ENCODE measurements around the gene SCAF4.

Gene SCAF4

GRCh38 chr21:31713115-31713514 is 18.8 kb downstream of the SCAF4 start:
- no peak for DNase-seq (ENCODE audit: low read depth)

DNA sequence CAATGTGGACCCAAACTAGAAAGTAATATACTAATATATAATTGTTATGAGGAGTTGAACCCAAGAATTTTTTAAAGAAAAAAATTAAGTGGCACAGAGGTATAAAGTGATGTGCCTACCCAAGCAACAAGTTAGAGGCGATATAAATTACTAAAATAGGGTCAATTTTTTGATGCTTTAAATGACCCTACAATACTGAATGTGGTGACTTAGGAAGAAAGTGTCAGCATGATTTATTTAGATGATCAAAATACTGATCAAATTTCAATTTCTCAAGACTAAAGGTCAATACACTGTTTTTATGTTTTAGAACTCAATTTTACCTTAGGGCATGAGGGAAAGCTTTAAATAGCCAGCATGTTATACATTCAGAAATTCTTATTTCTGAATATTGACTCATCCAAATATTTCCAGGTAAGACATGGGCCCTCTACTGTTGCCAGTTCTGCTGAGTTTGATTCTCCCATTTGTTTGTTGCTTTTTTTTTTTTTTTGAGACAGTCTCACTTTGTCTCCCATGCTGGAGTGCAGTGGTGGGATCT is 20.1 kb downstream of the SCAF4 start:
- DNase-seq (ENCODE audit: low read depth), result no peak

DNA sequence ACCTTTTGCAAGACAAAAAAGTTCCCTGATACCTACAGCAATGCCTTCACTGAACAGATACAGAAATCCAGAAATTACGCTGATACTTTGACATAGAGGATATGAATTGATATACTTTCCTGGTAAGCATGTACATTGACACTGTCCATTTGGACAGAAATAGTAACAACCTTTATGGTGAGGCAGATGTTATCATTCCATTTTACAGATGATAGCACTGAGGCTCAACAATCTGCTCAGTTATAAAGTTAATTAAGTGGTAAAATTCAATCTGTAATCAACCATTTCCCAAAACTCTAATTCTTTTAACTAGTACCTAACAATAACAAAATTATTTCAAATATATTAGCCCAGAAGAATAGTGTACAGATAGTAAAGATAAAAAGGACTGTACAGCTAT is 20.6 kb downstream of the SCAF4 start:
- no peak for DNase-seq (ENCODE audit: low read depth)

- no peak for DNase-seq (ENCODE audit: low read depth)
These were observed 21.3 kb downstream of the SCAF4 start for GRCh38 chr21:31710586-31710985.

DNA sequence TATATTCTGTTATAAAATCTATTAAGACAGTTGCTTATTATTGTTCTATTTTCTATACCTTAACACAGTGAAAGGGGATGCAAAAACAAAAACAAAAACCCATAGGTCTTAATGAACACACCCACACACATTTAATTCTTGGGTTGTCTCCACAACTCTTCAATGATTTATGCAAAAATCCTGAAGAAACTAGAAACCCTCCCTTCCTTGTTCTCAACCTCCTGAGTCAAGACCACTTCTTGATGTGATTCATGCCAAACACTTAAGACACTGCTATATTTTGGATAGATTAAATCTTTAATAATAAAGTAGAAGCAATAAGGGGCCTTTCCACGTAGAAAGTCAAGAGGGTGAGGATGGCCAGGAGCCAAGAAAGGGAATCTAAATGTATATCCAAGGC is 23.4 kb downstream of the SCAF4 start:
- DNase-seq (ENCODE audit: low read depth), result no peak

- DNase-seq (ENCODE audit: low read depth), result no peak
These were observed 24.4 kb downstream of the SCAF4 start for GRCh38 chr21:31707499-31707898.

- DNase-seq (ENCODE audit: low read depth), result no peak
These were observed 25.4 kb downstream of the SCAF4 start for GRCh38 chr21:31706562-31706961.

- DNase-seq (ENCODE audit: low read depth), result no peak
These were observed 31.9 kb downstream of the SCAF4 start for GRCh38 chr21:31700040-31700439.

DNA sequence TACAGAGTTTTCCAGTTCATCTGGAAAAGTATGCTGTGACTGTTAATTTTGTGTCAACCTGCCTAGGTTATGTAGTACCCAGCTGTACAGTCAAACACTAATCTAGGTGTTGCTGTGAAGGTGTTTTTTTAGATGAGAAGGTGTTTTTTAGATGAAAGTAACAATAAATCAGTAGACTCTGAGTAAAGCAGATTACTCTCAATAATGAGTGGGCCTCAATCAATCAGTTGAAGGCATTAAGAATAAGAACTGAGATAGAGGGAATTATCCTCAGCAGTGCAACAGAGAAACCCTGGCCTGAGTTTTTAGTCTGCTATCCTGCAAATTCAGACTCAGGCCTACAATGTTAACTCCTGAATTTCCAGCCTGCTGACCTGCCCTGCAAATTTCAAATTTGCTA is 33.5 kb downstream of the SCAF4 start:
- DNase-seq (ENCODE audit: low read depth), result no peak

DNA sequence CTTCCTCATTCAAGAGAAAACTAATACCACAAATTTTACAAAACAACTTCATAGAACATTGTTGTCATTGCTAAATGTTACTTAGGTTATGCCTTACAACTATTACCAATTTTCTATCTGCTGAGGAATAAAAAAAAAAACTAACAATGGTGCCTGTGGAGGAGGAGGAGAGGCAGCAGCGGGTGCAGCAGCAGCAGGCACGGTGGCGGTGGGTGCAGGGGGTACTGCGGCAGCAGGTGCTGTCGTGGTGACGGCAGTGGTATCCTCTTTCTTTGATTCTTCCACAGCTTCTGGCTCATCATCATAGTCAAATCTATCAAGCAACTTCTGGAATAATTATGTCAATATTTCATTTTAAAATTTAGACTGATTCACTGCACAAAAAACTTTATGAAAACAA is 35.5 kb downstream of the SCAF4 start:
- DNase-seq (ENCODE audit: low read depth), result no peak

DNA sequence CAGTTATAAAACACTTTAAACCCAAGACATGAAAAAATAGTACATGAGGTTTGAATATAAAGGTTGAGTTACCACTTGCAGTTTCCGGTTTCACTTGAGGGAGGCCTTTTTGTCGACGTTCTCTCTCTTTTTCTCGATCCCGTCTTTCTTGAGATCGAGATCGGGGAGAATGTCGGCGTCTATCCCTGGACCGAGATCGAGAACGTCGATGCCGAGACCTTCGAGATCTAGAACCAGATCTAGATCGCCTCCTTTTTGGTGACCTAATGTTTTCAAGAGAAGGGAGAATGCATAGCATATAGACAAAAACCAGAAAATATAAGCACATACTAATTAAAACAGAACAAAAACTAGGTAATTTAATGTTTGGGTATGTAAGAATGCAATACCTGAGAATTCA is 38.7 kb downstream of the SCAF4 start:
- no peak for DNase-seq (ENCODE audit: low read depth)

DNA sequence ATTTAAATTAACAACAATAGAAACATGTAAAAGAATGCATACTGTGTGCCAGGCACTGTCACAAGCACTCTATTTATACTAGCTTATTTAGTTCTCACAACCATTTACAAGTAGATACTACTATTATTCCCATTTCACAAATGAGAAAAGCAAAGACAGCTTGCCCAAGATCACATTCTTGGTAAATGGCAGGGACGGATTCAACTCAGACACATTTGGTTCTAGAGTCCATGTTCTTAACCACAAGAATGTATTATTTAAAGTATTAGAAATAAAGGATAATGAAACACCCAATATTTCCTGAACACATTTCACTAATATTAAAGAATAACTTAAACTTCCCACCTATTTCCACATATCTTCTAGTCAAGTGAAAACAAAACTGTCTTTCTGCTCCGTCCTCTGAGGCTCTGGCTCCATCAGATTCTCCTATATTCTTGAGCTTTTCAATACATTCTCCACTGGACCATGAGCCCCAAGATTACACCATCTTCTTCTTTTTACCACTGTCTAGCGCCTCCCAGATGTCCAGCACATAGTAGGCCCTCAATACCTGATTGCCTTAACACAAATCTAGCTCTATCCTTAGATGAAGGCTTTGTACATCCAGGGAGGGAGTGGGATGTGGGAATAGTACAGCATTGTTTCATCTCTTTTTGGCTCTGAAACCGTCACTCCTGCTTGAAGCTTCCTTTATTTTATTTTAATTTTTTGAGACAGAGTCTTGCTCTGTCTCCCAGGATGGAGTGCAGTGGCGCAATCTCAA is 43.1 kb downstream of the SCAF4 start:
- no peak for DNase-seq (ENCODE audit: low read depth)

- DNase-seq (ENCODE audit: low read depth), result no peak
These were observed 44.8 kb downstream of the SCAF4 start for GRCh38 chr21:31687108-31687507.

- DNase-seq (ENCODE audit: low read depth), result no peak
These were observed 45.5 kb downstream of the SCAF4 start for GRCh38 chr21:31686272-31686915.

DNA sequence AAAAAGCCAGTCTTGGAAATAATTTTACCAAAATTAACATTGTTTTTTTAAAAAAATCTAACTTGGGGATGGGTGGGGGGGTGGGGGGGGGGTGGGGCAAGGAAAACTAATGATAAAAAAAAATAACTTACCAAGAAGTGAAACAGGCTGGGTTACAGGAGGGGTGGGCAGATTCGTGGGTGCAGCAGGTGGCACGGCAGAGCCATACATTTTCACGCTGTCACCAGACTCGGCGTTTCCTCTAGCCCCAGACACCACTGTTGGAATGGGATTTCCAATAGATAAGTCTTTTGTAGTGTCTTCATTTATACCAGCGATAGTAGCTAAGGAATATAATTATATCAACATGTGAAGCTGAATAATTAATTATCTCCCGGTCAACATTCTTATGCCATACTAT is 47.0 kb downstream of the SCAF4 start:
- DNase-seq (ENCODE audit: low read depth), result no peak

GRCh38 chr21:31683029-31683428 is 48.9 kb downstream of the SCAF4 start:
- no peak for DNase-seq (ENCODE audit: low read depth)

DNA sequence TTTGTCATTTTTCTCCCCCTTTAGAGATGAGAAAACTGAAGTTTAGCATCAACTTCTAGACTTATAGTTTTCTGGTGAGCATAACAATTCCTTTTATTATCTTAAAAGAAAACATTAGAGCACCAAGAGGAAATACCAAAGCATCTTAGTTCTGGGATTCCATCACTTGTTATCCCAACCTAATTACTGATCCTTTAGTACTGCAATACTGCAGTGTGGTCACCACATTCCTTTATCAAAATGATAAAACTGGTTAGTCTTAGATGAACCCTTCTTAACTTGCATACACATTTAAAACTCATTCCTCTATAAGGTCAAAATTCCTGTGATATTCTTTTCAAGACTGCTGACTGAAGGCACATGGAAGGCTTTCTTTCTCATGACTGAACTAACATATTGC is 49.3 kb downstream of the SCAF4 start:
- DNase-seq (ENCODE audit: low read depth), result no peak

DNA sequence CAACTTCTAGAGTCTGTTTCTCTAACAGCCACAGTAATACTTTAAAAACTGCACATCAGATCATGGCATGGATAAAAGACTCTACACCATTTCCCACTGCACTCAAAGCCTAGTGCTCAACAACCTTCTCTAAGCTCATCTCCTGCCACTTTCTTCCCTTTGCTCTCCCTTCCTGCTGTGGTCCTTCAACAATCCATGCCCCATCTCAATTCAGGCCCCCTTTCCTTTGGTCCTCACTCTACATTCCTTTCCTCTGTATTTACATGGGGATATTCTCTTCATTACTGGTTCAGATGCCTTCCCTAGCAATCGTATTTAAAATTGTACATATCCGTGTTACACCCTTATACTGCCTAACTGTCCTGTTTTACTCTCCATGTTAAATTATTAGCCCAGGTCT is 53.4 kb downstream of the SCAF4 start:
- no peak for DNase-seq (ENCODE audit: low read depth)

- DNase-seq (ENCODE audit: low read depth), result no peak
These were observed 54.9 kb downstream of the SCAF4 start for GRCh38 chr21:31677047-31677446.

- no peak for DNase-seq (ENCODE audit: low read depth)
These were observed 56.0 kb downstream of the SCAF4 start for GRCh38 chr21:31675960-31676359.

GRCh38 chr21:31675318-31675717 is 56.6 kb downstream of the SCAF4 start:
- no peak for DNase-seq (ENCODE audit: low read depth)

GRCh38 chr21:31673321-31673912 is 58.5 kb downstream of the SCAF4 start:
- no peak for DNase-seq (ENCODE audit: low read depth)

GRCh38 chr21:31671931-31672330 is 60.0 kb downstream of the SCAF4 start:
- no peak for DNase-seq (ENCODE audit: low read depth)
